ENCODE results near the gene EMP1.

DNA sequence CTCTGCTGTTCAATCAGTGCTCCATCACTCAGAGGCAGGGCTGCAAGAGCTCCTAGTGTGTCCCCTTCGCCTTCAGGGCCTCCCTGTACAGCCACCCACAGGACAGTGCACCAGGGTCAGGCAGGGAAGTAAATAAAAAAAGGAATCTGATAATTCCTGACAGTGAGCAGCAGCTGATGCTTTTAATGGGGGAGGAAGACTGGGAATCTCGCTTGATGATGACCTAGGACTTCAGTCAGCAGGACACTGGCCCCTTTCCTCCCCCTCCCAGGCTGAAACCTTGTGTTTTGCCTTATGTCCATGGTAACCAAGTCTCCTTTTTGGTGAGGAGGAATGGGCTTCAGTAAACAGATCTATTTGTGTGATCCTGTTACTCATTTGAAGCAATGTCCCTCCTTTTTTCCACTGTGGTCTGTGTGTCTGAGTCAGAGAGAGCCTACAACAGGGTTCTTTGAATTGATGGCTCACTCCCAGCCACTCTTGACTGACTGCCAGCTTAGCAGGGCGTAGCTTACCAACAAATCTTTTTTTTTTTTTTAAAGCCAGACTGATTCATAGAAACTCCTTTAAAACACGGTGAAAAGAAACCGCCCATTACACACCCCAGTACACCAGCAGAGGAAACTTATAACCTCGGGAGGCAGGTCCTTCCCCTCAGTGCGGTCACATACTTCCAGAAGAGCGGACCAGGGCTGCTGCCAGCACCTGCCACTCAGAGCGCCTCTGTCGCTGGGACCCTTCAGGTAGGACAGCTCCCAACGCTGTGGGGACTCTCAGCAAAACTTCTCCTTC, at the start of gene EMP1:
- TF ChIP-seq, protein P1, sequence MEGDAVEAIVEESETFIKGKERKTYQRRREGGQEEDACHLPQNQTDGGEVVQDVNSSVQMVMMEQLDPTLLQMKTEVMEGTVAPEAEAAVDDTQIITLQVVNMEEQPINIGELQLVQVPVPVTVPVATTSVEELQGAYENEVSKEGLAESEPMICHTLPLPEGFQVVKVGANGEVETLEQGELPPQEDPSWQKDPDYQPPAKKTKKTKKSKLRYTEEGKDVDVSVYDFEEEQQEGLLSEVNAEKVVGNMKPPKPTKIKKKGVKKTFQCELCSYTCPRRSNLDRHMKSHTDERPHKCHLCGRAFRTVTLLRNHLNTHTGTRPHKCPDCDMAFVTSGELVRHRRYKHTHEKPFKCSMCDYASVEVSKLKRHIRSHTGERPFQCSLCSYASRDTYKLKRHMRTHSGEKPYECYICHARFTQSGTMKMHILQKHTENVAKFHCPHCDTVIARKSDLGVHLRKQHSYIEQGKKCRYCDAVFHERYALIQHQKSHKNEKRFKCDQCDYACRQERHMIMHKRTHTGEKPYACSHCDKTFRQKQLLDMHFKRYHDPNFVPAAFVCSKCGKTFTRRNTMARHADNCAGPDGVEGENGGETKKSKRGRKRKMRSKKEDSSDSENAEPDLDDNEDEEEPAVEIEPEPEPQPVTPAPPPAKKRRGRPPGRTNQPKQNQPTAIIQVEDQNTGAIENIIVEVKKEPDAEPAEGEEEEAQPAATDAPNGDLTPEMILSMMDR (conservative IDR thresholded peaks at IDR 0.05 in 1 of 2, IDR thresholded peaks at IDR 0.05 in 1 of 2; ENCODE audit: low read depth in 1 of 2, low read length in 2 of 2): no peak
- TF ChIP-seq EZH2 (IDR thresholded peaks at IDR 0.05; ENCODE audit: low read length, missing control alignments): no peak
